Mesenchymal stem cell (in vitro differentiated cells and primary cell): ENCODE results near the gene HES7.

ENCODE experiments used
- DNase-seq: peaks from one replicate; pipeline ENCODE4 v3.0.0-alpha.2; 2013
- H2AFZ ChIP-seq: one replicate; pipeline ENCODE4 v1.6.1; 2013; ENCODE audit warnings: low read depth, mild to moderate bottlenecking, control low read depth, inconsistent platforms, low read length, moderate library complexity
- H2AK5ac ChIP-seq: 2 replicates; pipeline ENCODE4 v1.6.1; 2013; ENCODE audit warnings: low read length, moderate library complexity, mild to moderate bottlenecking, inconsistent platforms; ENCODE audit not compliant: severe bottlenecking
- H2BK120ac ChIP-seq: one replicate; pipeline ENCODE4 v1.6.1; 2013; ENCODE audit warnings: low read depth, mild to moderate bottlenecking, inconsistent platforms, low read length, moderate library complexity
- H2BK12ac ChIP-seq, 2 experiments: one replicate each; pipeline ENCODE4 v1.6.1; 2013; ENCODE audit warnings: inconsistent platforms in 2 of 2, low read length in 2 of 2, mild to moderate bottlenecking in 2 of 2, moderate library complexity in 2 of 2, control low read depth in 1 of 2
- H2BK15ac ChIP-seq: one replicate; pipeline ENCODE4 v1.6.1; 2013; ENCODE audit warnings: mild to moderate bottlenecking, low read depth, inconsistent platforms; ENCODE audit not compliant: poor library complexity, severe bottlenecking
- H2BK5ac ChIP-seq: 2 replicates; pipeline ENCODE4 v1.6.1; 2013; ENCODE audit warnings: low read depth, mild to moderate bottlenecking, low read length, control low read depth, inconsistent platforms; ENCODE audit not compliant: poor library complexity, severe bottlenecking
- H3K14ac ChIP-seq, 2 experiments: one replicate each; pipeline ENCODE4 v1.6.1; 2013; ENCODE audit warnings: inconsistent platforms in 2 of 2, low read length in 2 of 2, control low read depth in 1 of 2, mild to moderate bottlenecking in 1 of 2, moderate library complexity in 1 of 2
- H3K18ac ChIP-seq, 2 experiments: one replicate each; pipeline ENCODE4 v1.6.1; 2013; ENCODE audit warnings: inconsistent platforms in 2 of 2, low read length in 2 of 2, control low read depth in 1 of 2, low read depth in 1 of 2, mild to moderate bottlenecking in 1 of 2
- H3K23ac ChIP-seq, 2 experiments: one replicate each; pipeline ENCODE4 v1.6.1; 2013; ENCODE audit warnings: inconsistent platforms in 2 of 2, low read length in 2 of 2, mild to moderate bottlenecking in 2 of 2, moderate library complexity in 2 of 2, control low read depth in 1 of 2
- H3K27ac ChIP-seq: 2 replicates; pipeline ENCODE4 v1.5.1; 2013; ENCODE audit warnings: mild to moderate bottlenecking, moderate library complexity, low read length, control low read depth, inconsistent platforms; ENCODE audit not compliant: poor library complexity, severe bottlenecking
- H3K27me3 ChIP-seq, 2 experiments: 2 replicates each; pipeline versions ENCODE4 v1.6.1 to v1.7.0; 2013; ENCODE audit warnings: low read length in 2 of 2, mild to moderate bottlenecking in 2 of 2, moderate library complexity in 2 of 2, control low read depth in 1 of 2, inconsistent platforms in 1 of 2; ENCODE audit not compliant: control insufficient read depth in 1 of 2, insufficient read depth in 1 of 2
- H3K36me3 ChIP-seq, 2 experiments: 2 replicates each; pipeline versions ENCODE4 v1.6.1 to v1.7.0; 2013; ENCODE audit warnings: low read length in 2 of 2, control low read depth in 1 of 2, inconsistent platforms in 1 of 2, low read depth in 1 of 2, mild to moderate bottlenecking in 1 of 2; ENCODE audit not compliant: insufficient read depth in 2 of 2, control insufficient read depth in 1 of 2
- H3K4ac ChIP-seq, 2 experiments: one replicate each; pipeline ENCODE4 v1.6.1; 2013; ENCODE audit warnings: inconsistent platforms in 2 of 2, low read length in 2 of 2, mild to moderate bottlenecking in 2 of 2, moderate library complexity in 2 of 2, control low read depth in 1 of 2, low read depth in 1 of 2
- H3K4me1 ChIP-seq: 2 replicates; pipeline ENCODE4 v1.6.1; 2013; ENCODE audit warnings: low read depth, low read length, control low read depth; ENCODE audit not compliant: control insufficient read depth, insufficient read depth
- H3K4me2 ChIP-seq: 2 replicates; pipeline ENCODE4 v1.6.1; 2013; ENCODE audit warnings: low read length, mild to moderate bottlenecking, inconsistent platforms; ENCODE audit not compliant: poor library complexity, severe bottlenecking
- H3K4me3 ChIP-seq, 2 experiments: 2 replicates each; pipeline versions ENCODE4 v1.5.1 to v1.7.0; 2013; ENCODE audit warnings: low read length in 2 of 2, mild to moderate bottlenecking in 2 of 2, control low read depth in 1 of 2, low read depth in 1 of 2; ENCODE audit not compliant: insufficient read depth in 1 of 2
- H3K79me1 ChIP-seq: replicated peaks from 2 replicates; pipeline ENCODE4 v1.6.1; 2013; ENCODE audit warnings: mild to moderate bottlenecking, control low read depth, low read length, inconsistent platforms; ENCODE audit not compliant: poor library complexity, severe bottlenecking
- H3K9ac ChIP-seq: 2 replicates; pipeline ENCODE4 v1.7.0; 2013; ENCODE audit warnings: mild to moderate bottlenecking, low read length, moderate library complexity
- H3K9me3 ChIP-seq: 2 replicates; pipeline ENCODE4 v1.7.0; 2013; ENCODE audit warnings: mild to moderate bottlenecking, low read length; ENCODE audit not compliant: control insufficient read depth
- H4K8ac ChIP-seq: one replicate; pipeline ENCODE4 v1.6.1; 2013; ENCODE audit warnings: inconsistent platforms, mild to moderate bottlenecking, low read length, moderate library complexity
- H4K91ac ChIP-seq: one replicate; pipeline ENCODE4 v1.6.1; 2013; ENCODE audit warnings: mild to moderate bottlenecking, low read length, inconsistent platforms
- WGBS: methylation state at CpG from one replicate; pipeline ENCODE4 v1.1.7; 2013; ENCODE audit warnings: mixed read lengths; 5-methylcytosine and 5-hydroxymethylcytosine counted together

Gene HES7

GRCh38 chr17:8147805-8148404, 24.0 kb upstream of the HES7 start:
- Histone ChIP-seq H3K18ac (no peak overlapping the region), H4K91ac (peak overlapping the region; percentile 10), H2AK5ac (no peak overlapping the region), H4K8ac (no peak overlapping the region), H3K79me1 (peaks cover 37% of the 10 kb centered on the region), H2BK15ac (no peak overlapping the region), H3K4me1 (peaks cover 25% of the 10 kb centered on the region), H3K4me2 (no peak overlapping the region), H3K9me3 (no peaks in the 10 kb centered on the region), H3K4me3 (no peak overlapping the region), H3K23ac (no peak overlapping the region), H2BK5ac (no peak overlapping the region), H3K4ac (no peak overlapping the region), H3K27me3 (no peaks in the 10 kb centered on the region), H2BK12ac (no peak overlapping the region), H3K27ac (no peak overlapping the region), H3K14ac (no peak overlapping the region), H2BK120ac (no peak overlapping the region), H3K9ac (no peak overlapping the region), H2AFZ (no peak overlapping the region), H3K36me3 (peaks cover 63 to 75% of the 10 kb centered on the region in 2 experiments)
- WGBS: 96% methylated on average over 13 of the region's 13 CpGs
- no peak for DNase-seq

DNA sequence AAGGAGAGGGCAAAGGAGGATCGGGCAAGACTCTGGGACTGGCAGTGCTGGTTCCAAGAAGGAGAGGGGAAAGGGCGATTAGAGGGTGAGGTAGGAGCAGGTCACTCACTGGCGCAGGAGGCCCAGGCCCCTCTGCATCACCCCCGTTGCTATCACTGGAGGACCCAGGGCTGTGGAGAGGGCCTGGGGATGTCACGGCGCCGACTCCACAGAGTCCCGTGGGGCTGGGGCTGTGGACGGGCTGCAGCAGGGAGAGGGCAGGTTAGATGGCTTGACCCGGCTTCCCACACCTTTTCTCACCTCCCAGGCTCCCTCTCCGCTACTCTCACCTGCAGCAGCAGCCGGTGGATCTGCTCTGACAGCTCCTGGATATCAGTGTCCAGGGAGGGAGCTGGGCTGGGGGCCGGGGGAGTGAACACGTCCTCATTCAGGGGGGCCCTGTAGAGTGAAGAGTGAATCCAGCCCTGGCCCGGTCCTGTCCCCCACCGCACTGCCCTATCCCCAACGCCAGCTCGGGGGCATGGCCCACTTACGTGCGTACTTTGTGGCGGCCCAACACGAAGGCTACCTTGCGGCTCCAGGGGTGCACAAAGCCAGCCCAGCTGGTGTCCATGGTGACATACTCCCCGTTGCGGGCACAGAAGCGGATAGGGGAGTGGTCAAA, 23.4 kb upstream of the HES7 start:
- 94% methylated on average over 25 of the region's 26 CpGs for WGBS
- H3K79me1 ChIP-seq: peaks cover 38% of the 10 kb centered on the region
- H2BK15ac ChIP-seq: no peak overlapping the region
- no peak overlapping the region for H3K18ac ChIP-seq
- H3K4me3 ChIP-seq: no peak overlapping the region
- H3K36me3 ChIP-seq: peaks cover 69 to 81% of the 10 kb centered on the region in 2 experiments
- no peak overlapping the region for H2AK5ac ChIP-seq
- H4K91ac ChIP-seq: peak overlapping the region; percentile 10
- H3K9ac ChIP-seq: no peak overlapping the region
- H3K27me3 ChIP-seq: no peaks in the 10 kb centered on the region
- H3K27ac ChIP-seq: no peak overlapping the region
- peaks cover 20% of the 10 kb centered on the region for H3K4me1 ChIP-seq
- H2BK5ac ChIP-seq: no peak overlapping the region
- no peak overlapping the region for H3K4ac ChIP-seq
- H3K4me2 ChIP-seq: no peak overlapping the region
- no peaks in the 10 kb centered on the region for H3K9me3 ChIP-seq
- no peak overlapping the region for H4K8ac ChIP-seq
- DNase-seq: no peak
- H3K14ac ChIP-seq: no peak overlapping the region
- no peak overlapping the region for H2AFZ ChIP-seq
- H3K23ac ChIP-seq: no peak overlapping the region
- no peak overlapping the region for H2BK120ac ChIP-seq
- H2BK12ac ChIP-seq: no peak overlapping the region

DNA sequence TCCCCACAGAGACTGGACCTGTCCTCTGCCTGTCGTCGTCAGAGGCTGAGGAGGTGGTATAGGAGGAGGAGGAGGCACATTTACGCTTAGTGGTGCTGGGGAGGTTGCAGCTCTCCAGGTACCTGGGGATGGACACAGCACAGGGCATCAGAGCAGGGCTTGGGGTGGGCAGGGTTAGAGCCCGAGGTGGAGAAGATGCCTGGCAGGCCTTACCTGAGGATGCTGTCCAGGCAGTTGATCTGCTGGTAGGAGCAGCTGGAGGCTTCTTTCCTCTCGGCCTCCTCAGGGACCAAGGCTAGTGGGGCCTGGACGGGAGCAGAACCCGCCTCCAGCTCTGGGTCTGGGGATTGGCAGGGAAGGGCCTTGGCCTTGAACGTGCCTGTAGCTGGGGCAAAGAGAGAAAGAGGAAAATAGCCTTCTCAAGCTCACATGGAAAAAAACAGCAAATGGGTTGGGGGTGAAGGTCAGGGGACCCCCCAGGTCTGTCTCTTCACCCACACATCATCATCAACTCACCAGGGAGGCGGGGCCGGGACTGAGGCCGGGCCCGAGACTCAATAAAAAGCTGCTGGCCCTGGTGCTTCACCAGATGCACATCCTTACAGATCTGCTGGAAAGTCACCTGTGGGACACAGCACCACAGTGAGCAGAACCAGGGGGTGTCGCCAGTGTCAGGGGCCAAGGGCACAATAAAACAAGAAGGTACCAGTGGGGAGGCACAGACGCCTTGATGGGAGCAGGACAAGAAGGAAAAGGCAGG, 22.7 kb upstream of the HES7 start:
- H3K23ac ChIP-seq: no peak overlapping the region
- H3K79me1 ChIP-seq: peaks cover 38% of the 10 kb centered on the region
- no peak overlapping the region for H3K27ac ChIP-seq
- DNase-seq: no peak
- peaks cover 14% of the 10 kb centered on the region for H3K4me1 ChIP-seq
- peaks cover 76 to 88% of the 10 kb centered on the region in 2 experiments for H3K36me3 ChIP-seq
- no peaks in the 10 kb centered on the region for H3K27me3 ChIP-seq
- no peak overlapping the region for H3K9ac ChIP-seq
- no peak overlapping the region for H3K14ac ChIP-seq
- H2BK120ac ChIP-seq: no peak overlapping the region
- no peak overlapping the region for H2BK12ac ChIP-seq
- WGBS: 97% methylated on average over 13 of the region's 14 CpGs
- H2BK5ac ChIP-seq: no peak overlapping the region
- H4K91ac ChIP-seq: no peak overlapping the region
- H4K8ac ChIP-seq: no peak overlapping the region
- H2BK15ac ChIP-seq: no peak overlapping the region
- no peaks in the 10 kb centered on the region for H3K9me3 ChIP-seq
- H2AK5ac ChIP-seq: no peak overlapping the region
- no peak overlapping the region for H3K18ac ChIP-seq
- H3K4ac ChIP-seq: no peak overlapping the region
- H3K4me2 ChIP-seq: no peak overlapping the region
- no peak overlapping the region for H3K4me3 ChIP-seq
- H2AFZ ChIP-seq: no peak overlapping the region

DNA sequence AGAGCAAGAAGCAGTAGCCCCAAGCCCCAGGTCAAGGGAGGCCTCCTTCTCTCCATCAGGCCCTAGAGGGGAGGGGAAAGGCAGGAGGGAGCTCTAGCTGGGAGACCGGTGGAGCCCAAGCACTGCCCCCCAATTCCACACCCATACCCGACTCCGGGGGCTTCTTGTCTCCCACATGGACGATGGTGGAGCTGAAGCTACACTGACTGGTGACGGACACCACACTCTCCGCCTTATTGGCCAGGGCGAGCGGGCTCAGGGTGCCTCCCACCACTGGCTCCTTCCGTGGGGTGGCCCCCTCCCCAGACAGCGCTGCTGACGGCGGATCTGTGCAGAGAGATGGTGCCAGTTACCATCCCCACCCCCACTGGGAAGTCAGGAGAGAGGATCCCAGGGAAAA, 21.9 kb upstream of the HES7 start:
- Histone ChIP-seq H4K8ac (no peak overlapping the region), H2BK12ac (no peak overlapping the region), H3K9me3 (no peaks in the 10 kb centered on the region), H3K4ac (no peak overlapping the region), H3K27ac (no peak overlapping the region), H3K79me1 (peaks cover 38% of the 10 kb centered on the region), H2BK120ac (no peak overlapping the region), H3K9ac (no peak overlapping the region), H3K4me2 (no peak overlapping the region), H2BK15ac (no peak overlapping the region), H3K36me3 (peaks cover 83 to 94% of the 10 kb centered on the region in 2 experiments), H2AK5ac (no peak overlapping the region), H3K27me3 (no peaks in the 10 kb centered on the region), H2AFZ (no peak overlapping the region), H4K91ac (peak overlapping the region; percentile 46), H2BK5ac (no peak overlapping the region), H3K4me1 (peaks cover 8% of the 10 kb centered on the region), H3K18ac (no peak overlapping the region), H3K4me3 (no peak overlapping the region), H3K14ac (no peak overlapping the region), H3K23ac (no peak overlapping the region)
- 93% methylated on average over 9 of the region's 12 CpGs for WGBS
- no peak for DNase-seq
